GM21423 (cell line): ENCODE data around the gene C12orf75.
"Not testable (repeated sequence)": the region's sequence is repeated elsewhere in the genome, so short reads cannot be mapped to it uniquely, and the experiment has no call there.

ENCODE experiments used
- ATAC-seq: cut with Tn5 transposase; IDR thresholded peaks from one replicate; pipeline ENCODE4 v1.9.1; 2021; ENCODE audit warnings: mild to moderate bottlenecking, moderate library complexity; ENCODE audit not compliant: unreplicated experiment

Gene C12orf75

GRCh38 chr12:105368047-105368646 is 37.7 kb downstream of the C12orf75 start:
- no peak for ATAC-seq

GRCh38 chr12:105369014-105369413 is 38.5 kb downstream of the C12orf75 start:
- ATAC-seq: no peak

- no peak for ATAC-seq
Observed at GRCh38 chr12:105374303-105374702, 43.8 kb downstream of the C12orf75 start.

GRCh38 chr12:105377077-105377476 is 46.6 kb downstream of the C12orf75 start:
- no peak for ATAC-seq

GRCh38 chr12:105378911-105379310 is 48.4 kb downstream of the C12orf75 start:
- no peak for ATAC-seq

- ATAC-seq: no peak
Observed at GRCh38 chr12:105382771-105383622, 52.5 kb downstream of the C12orf75 start.

- ATAC-seq: no peak
Observed at GRCh38 chr12:105384220-105384619, 53.7 kb downstream of the C12orf75 start.

GRCh38 chr12:105384916-105385535 is 54.5 kb downstream of the C12orf75 start:
- ATAC-seq: no peak

GRCh38 chr12:105386431-105386830 is 55.9 kb downstream of the C12orf75 start:
- ATAC-seq: no peak

- no peak for ATAC-seq
Observed at GRCh38 chr12:105391231-105391630, 60.7 kb downstream of the C12orf75 start.

GRCh38 chr12:105393587-105393986 is 63.1 kb downstream of the C12orf75 start:
- ATAC-seq: no peak

- no peak for ATAC-seq
Observed at GRCh38 chr12:105396024-105396423, 65.5 kb downstream of the C12orf75 start.

- ATAC-seq: no peak
Observed at GRCh38 chr12:105396983-105397382, 66.5 kb downstream of the C12orf75 start.

GRCh38 chr12:105398930-105399329 is 68.4 kb downstream of the C12orf75 start:
- ATAC-seq: no peak

GRCh38 chr12:105399428-105400081 is 69.1 kb downstream of the C12orf75 start:
- ATAC-seq: no peak

- ATAC-seq: no peak
Observed at GRCh38 chr12:105400227-105400626, 69.7 kb downstream of the C12orf75 start.

- ATAC-seq: no peak
Observed at GRCh38 chr12:105401198-105401597, 70.7 kb downstream of the C12orf75 start.

- no peak for ATAC-seq
Observed at GRCh38 chr12:105402366-105402765, 71.9 kb downstream of the C12orf75 start.

- ATAC-seq: no peak
Observed at GRCh38 chr12:105403095-105403494, 72.6 kb downstream of the C12orf75 start.

- ATAC-seq: not testable (repeated sequence)
Observed at GRCh38 chr12:105404134-105404533, 73.6 kb downstream of the C12orf75 start.

GRCh38 chr12:105406497-105406896 is 76.0 kb downstream of the C12orf75 start:
- no peak for ATAC-seq
